ENCODE data around the gene PAK1.

The PAK1 gene

DNA sequence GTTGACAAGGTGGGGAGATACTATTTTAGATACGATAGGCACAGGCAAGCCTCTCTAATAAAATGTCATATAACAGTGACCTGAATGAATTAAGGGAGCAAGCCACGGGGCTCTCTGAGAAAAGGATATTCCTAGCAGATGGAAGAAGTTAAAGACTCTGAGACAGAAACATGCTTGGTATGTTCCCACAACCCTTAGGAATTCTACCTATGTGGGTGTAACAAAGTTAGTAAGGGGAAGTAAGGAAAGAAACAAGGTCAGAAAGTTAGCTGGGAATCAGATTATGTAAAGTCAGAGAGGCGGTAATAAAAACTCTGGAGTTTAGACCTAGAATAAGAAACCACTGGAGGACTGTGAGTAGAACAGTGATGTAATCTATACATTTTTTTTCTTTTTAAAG lies 112.7 kb downstream of the PAK1 start:
- DNase-seq, result no peak

- no peak for DNase-seq
Observed at GRCh38 chr11:77359481-77359880, 114.4 kb downstream of the PAK1 start.

DNA sequence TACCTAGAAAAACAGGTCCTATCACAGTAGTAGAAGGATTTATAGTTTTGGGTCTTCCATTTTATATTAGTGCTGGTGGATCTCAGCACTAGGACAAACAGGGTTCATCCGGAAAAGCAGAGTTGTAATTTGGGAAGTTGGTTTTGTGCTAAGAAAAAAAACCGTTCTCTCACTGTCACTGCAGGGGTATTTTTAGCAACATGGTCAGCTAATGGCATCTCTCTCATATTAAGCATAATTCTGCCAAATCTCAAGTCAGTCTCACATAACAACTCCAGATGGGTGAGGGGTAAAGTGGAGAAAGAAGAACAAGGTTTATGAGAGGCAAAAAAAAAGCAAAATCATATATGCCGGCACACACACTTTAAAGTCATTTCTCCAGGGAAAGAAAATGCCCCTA lies 120.8 kb downstream of the PAK1 start:
- no peak for DNase-seq

DNA sequence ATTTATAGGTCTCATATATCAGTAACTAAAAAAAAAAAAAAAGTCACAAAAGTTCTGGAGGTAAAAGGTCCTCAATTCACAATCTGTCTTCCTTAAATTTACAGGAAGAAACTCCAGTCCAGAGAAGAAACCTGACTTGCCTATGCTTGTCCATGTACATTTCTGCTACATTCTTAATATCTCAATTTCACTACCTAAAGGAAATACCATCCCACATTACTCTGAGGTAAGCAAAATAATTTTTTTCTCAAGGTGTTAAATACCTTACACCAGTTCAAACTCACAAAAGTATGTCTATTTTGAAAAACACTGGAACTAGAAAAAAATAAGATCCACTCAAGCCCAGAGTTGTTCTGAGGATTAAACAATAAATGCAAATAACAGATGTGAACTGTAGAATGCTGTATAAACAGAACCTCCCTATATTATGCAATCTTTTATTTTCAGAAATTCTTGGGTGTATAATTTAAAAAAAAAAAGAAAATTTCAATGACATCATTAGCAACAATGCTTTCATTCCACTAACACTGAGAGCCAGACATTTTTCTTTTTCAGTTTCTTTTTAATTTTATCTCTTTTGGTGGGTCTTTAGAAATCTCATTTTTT lies 122.5 kb downstream of the PAK1 start:
- DNase-seq, result no peak

- no peak for DNase-seq
Observed at GRCh38 chr11:77347948-77348347, 125.9 kb downstream of the PAK1 start.

DNA sequence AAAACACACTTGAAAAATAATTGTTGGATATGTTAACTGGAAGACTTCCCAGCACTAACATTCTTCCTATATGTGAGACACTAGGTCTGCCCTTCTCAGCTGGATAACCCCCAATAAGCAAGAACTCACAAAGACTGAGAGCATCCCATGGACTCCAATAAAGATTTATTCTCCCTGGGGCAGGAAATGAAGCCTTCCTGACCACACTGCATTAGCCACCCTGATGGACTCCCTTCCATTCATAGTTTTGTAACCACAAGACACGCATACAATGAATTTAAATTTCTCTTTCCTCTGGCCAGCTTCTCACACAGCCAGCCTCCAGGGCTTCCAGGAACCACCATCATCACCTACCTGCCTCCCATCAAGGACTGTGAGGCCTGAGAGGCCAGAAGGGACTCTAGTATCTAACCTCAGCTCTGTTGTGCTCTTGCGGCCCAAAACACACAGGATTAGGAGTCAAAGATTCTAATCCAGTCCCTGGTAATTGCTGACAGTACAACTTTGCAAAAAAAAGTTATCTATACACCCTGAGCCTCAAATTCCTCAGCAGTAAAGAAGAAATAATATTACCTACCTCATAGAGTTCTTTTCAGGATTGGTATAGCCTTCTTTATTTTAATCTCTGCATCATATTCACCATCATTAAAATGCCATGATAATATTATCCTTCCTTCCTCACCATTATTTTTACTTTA lies 126.8 kb downstream of the PAK1 start:
- DNase-seq, result no peak

- no peak for DNase-seq
Observed at GRCh38 chr11:77345621-77346020, 128.3 kb downstream of the PAK1 start.

- no peak for DNase-seq
Observed at GRCh38 chr11:77340501-77340900, 133.4 kb downstream of the PAK1 start.

DNA sequence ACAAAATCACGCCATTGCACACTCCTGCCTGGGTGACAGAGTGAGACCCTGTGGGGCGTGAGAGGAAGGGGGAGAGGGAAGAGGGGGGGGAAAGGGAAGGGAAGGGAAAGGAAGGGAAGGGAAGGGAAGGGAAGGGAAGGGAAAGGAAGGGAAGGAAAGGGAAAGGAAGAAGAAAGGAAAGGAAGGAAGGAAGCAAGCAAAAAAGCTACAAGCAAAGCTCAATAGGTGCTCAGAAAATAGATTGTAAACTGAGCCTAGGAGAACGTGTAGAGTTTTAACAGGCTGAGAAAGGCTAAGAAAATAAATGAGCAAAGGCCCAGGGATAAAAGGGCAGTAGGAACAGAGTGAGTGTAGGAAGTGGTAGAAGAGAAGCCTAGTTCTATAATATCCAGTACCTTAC lies 141.6 kb downstream of the PAK1 start:
- no peak for DNase-seq

DNA sequence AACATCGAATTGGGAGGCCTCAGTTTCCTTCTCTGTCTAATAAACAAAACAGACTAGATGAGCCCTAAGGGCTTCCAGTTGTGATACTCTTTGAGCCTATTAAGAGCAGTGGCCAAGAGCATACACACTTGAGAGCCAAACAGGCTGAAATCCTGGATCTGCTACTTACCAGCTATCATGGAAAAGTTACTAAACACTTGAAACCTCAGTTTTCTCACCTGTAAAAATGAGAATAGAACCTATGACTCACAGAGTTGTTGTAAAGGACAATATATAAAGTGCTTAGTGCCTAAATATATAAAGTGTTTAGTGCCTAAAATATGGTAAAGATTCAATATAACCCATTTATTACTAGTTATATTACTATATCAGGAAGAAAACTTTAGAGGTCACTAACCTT lies 148.7 kb downstream of the PAK1 start:
- no peak for DNase-seq

DNA sequence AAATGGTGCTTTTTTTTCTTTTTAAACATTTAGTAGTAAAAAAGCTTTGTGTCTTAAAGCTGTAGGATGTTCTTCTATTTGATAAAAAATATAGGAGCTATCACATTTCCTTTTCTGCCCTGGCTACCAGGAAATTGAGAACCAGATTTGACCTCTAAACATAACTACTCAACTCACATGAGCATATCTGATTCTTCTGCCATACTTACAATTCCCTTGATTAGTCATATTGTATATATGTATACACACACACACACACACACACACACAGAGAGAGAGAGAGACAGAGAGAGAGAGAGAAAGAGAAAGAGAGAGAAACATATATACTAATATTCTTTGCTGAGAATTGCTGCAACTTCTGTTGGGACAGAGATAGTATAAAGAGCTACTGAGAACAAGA lies 149.4 kb downstream of the PAK1 start:
- no peak for DNase-seq

DNA sequence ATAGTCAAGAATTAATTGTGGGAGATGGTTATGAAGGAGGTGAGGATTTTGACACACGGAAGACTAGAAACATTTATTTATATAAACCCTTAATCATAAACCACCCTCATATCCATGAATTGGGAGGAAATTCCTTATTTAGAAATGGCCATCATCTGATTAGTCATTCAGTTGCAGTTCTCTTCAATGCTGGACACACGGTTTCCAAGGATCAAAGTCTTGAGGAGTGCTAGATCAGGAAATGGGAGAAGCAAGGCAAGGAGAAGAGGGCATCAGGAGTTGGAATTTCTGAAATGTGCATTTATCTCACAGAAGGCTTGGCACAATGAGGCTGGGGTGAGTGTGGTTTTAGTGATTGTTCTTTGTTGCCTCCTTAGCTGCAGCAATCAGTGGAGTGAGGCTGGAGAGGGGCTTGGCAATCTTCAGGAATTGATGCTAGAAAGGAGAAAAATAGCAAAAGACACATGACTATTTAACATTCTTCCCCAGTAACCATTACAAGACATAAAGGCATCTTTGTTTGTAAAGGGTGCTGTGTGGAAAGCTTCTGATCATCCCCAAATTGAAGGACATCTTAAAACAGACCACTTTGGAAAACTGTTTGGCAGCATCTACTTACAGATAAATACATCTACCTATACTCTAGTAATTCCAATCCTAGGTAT lies 150.8 kb downstream of the PAK1 start:
- no peak for DNase-seq

DNA sequence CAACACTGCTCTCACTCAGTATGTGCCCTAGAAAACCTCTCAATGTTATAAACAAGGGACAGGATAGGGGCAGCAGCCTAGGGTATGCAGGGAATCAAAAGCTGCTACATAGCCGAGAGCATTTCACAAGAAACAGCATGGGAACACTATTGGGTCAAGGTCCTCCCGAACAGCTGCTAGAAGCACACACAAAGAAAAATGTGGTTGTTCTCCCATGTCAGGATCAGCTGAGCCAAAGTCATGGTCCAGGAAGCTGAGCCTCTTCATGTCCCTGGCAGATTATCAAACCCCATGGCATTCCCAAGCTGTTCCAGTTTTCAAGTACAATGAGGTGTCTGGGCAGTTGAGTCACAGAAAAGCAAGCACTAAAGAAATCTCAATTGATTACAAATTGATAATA lies 151.4 kb downstream of the PAK1 start:
- no peak for DNase-seq

DNA sequence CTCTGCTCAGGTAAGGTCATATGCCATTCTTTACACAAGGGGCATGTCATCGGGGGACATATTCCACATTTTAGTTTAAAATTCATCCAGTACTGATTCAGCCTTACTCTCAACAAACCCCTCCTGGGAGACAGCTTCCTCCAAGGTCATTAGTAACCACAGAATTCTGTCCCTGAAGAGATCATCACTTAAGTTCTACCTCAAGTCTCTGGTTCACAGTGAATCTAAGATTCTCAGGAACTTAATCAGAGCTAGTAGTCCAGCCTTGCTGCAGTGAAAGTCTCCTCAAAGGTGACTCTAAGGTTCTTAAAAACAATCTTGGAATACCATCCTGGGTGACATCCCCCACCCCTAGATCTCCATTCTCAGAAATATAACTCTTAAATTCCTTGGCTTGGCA lies 153.5 kb downstream of the PAK1 start:
- DNase-seq, result no peak

DNA sequence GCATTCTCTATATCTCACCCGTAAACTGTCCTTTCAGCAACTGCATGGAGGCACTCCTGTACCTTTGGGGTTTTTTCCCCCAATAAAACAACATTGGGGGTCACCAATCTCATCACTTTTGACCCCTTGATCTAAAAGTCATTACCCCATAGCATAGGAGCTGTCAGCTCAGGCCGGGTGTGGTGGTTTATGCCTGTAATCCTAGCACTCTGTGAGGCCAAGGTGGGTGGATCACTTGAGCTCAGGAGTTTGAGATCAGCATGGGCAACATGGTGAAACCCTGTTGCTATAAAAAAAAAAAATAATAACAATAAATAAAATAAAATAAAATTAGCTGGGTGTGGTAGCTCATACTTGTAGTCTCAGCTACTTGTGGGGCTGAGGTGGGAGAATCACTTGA lies 155.3 kb downstream of the PAK1 start:
- no peak for DNase-seq

DNA sequence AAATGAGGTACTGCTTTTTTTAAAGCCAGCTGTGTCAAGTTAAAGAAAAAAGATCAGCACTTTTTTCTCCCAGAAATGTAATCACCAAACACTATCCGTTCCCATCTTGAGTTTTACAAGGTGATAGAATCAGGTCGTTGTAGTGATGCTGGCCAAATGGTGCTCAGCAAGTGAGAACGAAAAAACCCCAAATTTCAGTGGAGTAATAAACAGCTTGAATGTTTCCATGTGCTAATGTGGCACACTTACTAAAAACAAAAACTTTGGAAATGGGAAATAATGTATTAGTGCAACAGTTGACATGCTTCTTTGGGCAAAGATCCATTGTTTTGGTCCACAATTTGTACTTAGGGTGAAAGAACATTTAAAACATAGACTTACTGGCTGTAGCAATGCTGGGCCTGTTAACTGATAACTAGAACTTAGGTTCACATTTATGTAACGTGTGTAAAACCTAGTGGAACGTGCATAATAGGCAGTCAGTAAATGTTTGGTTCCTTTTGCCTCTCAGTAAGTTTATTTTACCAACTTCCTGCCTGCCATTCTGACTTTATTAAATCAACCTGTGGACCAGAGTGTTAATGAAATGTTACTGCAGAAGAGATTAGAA lies 157.1 kb downstream of the PAK1 start:
- no peak for DNase-seq

DNA sequence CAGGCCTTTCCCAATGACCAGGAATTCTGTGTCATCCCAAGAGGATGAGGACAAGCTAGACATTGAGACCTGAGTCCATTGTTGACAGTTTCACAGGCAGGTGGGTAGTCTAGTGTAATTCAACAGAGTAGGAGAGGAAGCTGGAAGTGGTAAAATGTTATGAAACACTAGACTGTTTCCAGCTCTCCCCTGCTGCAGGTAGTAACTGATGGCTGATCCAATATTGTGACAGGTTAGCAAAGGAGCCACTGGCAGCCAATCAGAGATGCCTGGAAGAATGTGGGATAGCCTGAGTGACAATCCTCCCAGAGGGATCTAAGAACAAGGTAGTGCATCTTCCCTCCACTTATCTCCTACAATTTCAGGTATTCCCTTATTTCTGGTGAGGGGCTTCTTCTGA lies 161.8 kb downstream of the PAK1 start:
- DNase-seq, result no peak

DNA sequence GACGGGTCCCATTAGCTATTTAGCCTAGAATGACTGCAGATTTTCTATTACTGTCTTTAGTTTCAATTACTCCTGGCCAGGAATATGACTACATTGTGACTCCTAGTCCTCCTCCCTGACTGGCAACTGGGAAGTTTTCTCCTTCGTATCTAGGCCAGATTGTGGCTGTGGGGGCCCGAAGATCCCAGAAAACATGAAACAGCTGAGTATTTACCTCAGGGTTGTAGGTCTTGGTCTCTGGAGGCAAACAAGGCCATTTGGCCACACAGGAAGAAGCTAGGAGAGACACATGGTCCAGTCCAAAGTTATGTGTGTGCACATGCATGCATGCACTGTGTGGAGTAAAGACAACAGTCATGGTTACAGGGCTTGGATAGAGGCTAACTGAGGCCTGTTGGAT lies 162.2 kb downstream of the PAK1 start:
- DNase-seq, result no peak

- no peak for DNase-seq
Observed at GRCh38 chr11:77310721-77311120, 163.2 kb downstream of the PAK1 start.

DNA sequence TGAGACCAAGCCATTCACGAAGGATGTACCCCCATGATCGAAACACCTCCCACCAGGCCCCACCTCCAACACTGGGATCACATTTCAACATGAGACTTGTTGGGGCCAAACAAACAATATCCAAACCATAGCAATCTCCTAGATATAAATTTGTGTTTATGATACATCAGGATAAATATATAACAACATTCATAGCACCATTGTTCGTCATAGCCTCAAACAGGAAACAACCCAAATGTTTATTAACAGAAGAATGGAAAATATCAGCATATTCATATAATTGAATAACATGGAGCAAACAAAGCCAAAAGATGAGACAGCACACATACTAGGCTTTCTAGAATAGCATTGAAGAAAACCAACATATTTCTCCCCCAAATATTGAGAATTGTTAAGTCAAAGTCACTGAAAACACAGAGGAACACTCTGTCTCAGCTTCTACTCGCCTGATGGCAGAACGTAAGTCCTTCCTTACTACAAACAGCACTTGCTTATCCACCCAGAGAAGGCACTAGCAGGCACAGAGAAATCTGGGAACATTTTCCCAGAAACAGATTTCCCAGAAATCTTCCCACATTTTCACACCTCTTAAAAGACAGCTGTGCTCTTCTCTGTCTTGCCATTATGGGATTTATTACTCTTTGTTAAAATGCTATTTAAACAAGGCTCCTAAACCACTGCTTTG lies 164.4 kb downstream of the PAK1 start:
- DNase-seq, result no peak

DNA sequence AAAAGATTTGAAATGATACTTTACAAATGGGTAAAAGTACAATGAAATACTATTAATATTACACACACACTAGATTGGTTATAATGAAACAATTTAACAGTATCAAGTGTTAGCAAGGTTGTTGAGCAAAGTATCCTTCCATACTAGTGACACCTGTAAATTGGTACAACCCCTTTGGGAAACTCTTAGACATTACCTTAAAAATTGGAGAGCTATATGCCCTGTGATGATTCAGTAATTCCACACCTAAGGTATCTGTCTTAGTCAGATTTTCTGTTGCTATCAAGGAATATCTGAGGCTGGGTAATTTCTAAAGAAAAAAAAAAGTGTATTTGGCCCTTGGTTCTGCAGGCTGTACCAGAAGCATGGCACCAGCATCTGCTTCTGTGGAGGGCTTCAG lies 165.1 kb downstream of the PAK1 start:
- no peak for DNase-seq

DNA sequence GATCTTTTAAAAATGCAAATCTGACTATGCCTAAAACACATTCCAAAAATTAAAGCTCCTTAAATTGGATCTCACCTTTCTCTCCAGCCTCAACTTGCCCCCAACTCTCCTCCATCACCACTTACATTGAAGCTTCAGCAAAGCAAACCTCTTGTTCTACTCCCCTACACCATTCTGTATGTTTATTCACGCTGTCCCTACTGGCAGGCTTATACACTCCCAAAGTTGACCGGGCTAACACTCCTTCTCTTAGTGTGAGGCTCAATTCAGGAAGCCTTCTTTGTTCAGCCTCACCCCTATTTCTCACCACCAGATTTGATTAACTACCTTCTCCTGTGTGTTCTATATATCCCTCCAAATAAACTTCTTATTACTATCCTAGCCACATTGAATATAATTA lies 170.6 kb downstream of the PAK1 start:
- no peak for DNase-seq

GRCh38 chr11:77302752-77303151 lies 171.1 kb downstream of the PAK1 start:
- DNase-seq, result no peak

DNA sequence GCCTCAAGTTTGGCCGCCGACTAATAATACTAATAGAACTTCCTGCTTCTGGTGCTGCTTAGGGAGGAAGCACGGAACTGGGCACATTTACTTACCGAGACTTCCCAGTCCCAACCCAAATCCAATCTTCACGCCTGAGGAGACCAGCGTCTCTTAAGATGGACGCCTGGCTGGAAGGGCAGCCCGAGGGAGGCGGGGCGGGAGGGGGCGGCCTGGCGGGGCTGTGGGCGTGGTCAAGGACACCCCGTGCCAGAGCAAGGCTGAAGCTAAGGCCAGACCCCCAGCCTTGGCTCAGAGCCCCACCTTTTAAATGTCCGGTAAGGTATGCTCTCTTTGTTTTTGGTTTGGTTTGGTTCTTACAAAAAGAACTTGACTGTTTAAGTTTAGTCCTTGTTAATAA lies 172.4 kb downstream of the PAK1 start, which contains the start of gene GDPD4:
GDPD4 (minus strand) TSS at position 177 of the 400 bp plus-strand sequence. CDS start 16,549 bp downstream, outside the sequence.
- DNase-seq, result no peak

All from NCI-H2029 treated with DMSO at 0.1 percent for 48 hours (cell line).